H1 (cell line): ENCODE measurements around the gene TRAPPC11. TPM values are rescaled to one million over a fixed set of nuclear protein-coding genes. Genes with fewer than 3 reads are reported as not detected.

Experiments used
- CTCF ChIA-PET: fragments of 300-600 bp; sonication (Branson Sonifier 250); formaldehyde crosslinking; loops from one replicate; lab custom pipeline; 2021; ENCODE audit not compliant: partially characterized antibody; lab: Charles Lee
- POLR2A ChIA-PET: fragments of 300-600 bp; sonication (Branson Sonifier 250); formaldehyde crosslinking; loops from one replicate; lab custom pipeline; 2021; ENCODE audit warnings: inconsistent platforms; ENCODE audit not compliant: partially characterized antibody; lab: Charles Lee
- DNase-seq, 2 experiments: peaks; one replicate each; pipeline versions ENCODE4 v3.0.0 to v3.0.0-alpha.2; 2010 to 2022; ENCODE audit warnings: low spot score in 2 of 2, low read depth in 1 of 2, mixed read lengths in 1 of 2
- FAIRE-seq: peaks from 2 replicates; lab custom pipeline; 2011; peaks lifted over from hg19 to GRCh38; lab: Jason Lieb, UNC
- H2AFZ ChIP-seq: 2 replicates; pipeline ENCODE4 v1.8.1; 2012; ENCODE audit warnings: low read length, inconsistent platforms
- H2AK5ac ChIP-seq: 2 replicates; pipeline ENCODE4 v1.6.1; 2013; ENCODE audit warnings: low read depth, low read length
- H2BK120ac ChIP-seq: replicated peaks from 2 replicates; pipeline ENCODE3; 2013; ENCODE audit warnings: low read depth, low read length, inconsistent platforms
- H2BK12ac ChIP-seq: 2 replicates; pipeline ENCODE4 v1.6.1; 2013; ENCODE audit warnings: low read depth, low read length
- H2BK15ac ChIP-seq: 2 replicates; pipeline ENCODE4 v1.6.1; 2013; ENCODE audit warnings: low read length
- H2BK20ac ChIP-seq: 2 replicates; pipeline ENCODE4 v1.6.1; 2013; ENCODE audit warnings: low read length
- H2BK5ac ChIP-seq: 2 replicates; pipeline ENCODE4 v1.6.1; 2013; ENCODE audit warnings: low read depth, low read length
- H3K14ac ChIP-seq: 2 replicates; pipeline ENCODE4 v1.6.1; 2013; ENCODE audit warnings: inconsistent platforms; ENCODE audit not compliant: insufficient read length
- H3K18ac ChIP-seq: 2 replicates; pipeline ENCODE4 v1.6.1; 2013; ENCODE audit warnings: low read length; ENCODE audit errors: extremely low read depth
- H3K23ac ChIP-seq: 2 replicates; pipeline ENCODE4 v1.6.1; 2013; ENCODE audit warnings: inconsistent platforms; ENCODE audit not compliant: insufficient read length
- H3K23me2 ChIP-seq: 2 replicates; pipeline ENCODE4 v1.6.1; 2013; ENCODE audit warnings: low read depth, low read length
- H3K27ac ChIP-seq: 2 replicates; pipeline ENCODE4 v1.6.1; 2011; ENCODE audit warnings: low read depth, low read length, inconsistent platforms
- H3K27me3 ChIP-seq, 4 experiments: replicated peaks in 1 of 4; 1 replicate in 1 of 4; 2 replicates in 3 of 4; pipeline versions ENCODE4 v1.6.1 to v1.8.1; 2011 to 2013; ENCODE audit warnings: low read length in 3 of 4, mild to moderate bottlenecking in 3 of 4, inconsistent platforms in 2 of 4, mixed read lengths in 2 of 4, moderate library complexity in 1 of 4; ENCODE audit not compliant: control insufficient read depth in 3 of 4, insufficient read depth in 3 of 4; ENCODE audit errors: extremely low read depth in 1 of 4
- H3K36me3 ChIP-seq, 4 experiments: 2 replicates each; pipeline versions ENCODE4 v1.6.1 to v1.8.1; 2011 to 2013; ENCODE audit warnings: mild to moderate bottlenecking in 4 of 4, low read length in 3 of 4, moderate library complexity in 2 of 4, control low read depth in 1 of 4, inconsistent platforms in 1 of 4; ENCODE audit not compliant: insufficient read depth in 4 of 4, control insufficient read depth in 2 of 4
- H3K4ac ChIP-seq: replicated peaks from 2 replicates; pipeline ENCODE3; 2013; ENCODE audit warnings: low read length, low read depth, mixed read lengths, inconsistent platforms; ENCODE audit not compliant: insufficient read length
- H3K4me1 ChIP-seq, 4 experiments: replicated peaks in 1 of 4; 1 replicate in 1 of 4; 2 replicates in 3 of 4; pipeline versions ENCODE4 v1.6.1 to v1.8.1; 2011 to 2013; ENCODE audit warnings: low read length in 3 of 4, inconsistent platforms in 2 of 4, mixed read lengths in 1 of 4; ENCODE audit not compliant: insufficient read depth in 4 of 4, control insufficient read depth in 3 of 4
- H3K4me2 ChIP-seq, 2 experiments: 2 replicates each; pipeline versions ENCODE4 v1.6.1 to v1.8.1; 2011 to 2013; ENCODE audit warnings: low read depth in 2 of 2, low read length in 2 of 2, control low read depth in 1 of 2, inconsistent platforms in 1 of 2, mild to moderate bottlenecking in 1 of 2; ENCODE audit not compliant: insufficient read depth in 1 of 2
- H3K4me3 ChIP-seq, 4 experiments: fragments of 200-600, 300-600 bp in 1 of 4; sonication (generic), shearing (Covaris generic), sonication (Bioruptor Twin) in 1 of 4; 2 replicates each; pipeline versions ENCODE4 v1.5.1 to v1.8.1; 2011 to 2016; ENCODE audit warnings: low read length in 4 of 4, low read depth in 3 of 4, control low read depth in 2 of 4, inconsistent platforms in 2 of 4, mild to moderate bottlenecking in 2 of 4, mixed read lengths in 1 of 4, moderate library complexity in 1 of 4; ENCODE audit not compliant: insufficient read depth in 2 of 4; ENCODE audit errors: extremely low read depth in 1 of 4
- H3K56ac ChIP-seq: replicated peaks from 2 replicates; pipeline ENCODE3; 2013; ENCODE audit warnings: low read depth, mild to moderate bottlenecking, mixed read lengths, low read length, inconsistent platforms; ENCODE audit not compliant: insufficient read length
- H3K79me1 ChIP-seq: 2 replicates; pipeline ENCODE4 v1.6.1; 2013; ENCODE audit warnings: low read depth, low read length, control low read depth
- H3K79me2 ChIP-seq, 2 experiments: 2 replicates each; pipeline versions ENCODE4 v1.6.1 to v1.8.1; 2012 to 2013; ENCODE audit warnings: low read length in 2 of 2, mild to moderate bottlenecking in 2 of 2, inconsistent platforms in 1 of 2; ENCODE audit not compliant: insufficient read depth in 2 of 2, control insufficient read depth in 1 of 2
- H3K9ac ChIP-seq, 4 experiments: replicated peaks in 1 of 4; 1 replicate in 1 of 4; 2 replicates in 3 of 4; pipeline versions ENCODE4 v1.6.1 to v1.8.1; 2011 to 2013; ENCODE audit warnings: low read depth in 3 of 4, low read length in 3 of 4, control low read depth in 2 of 4, mild to moderate bottlenecking in 2 of 4, moderate library complexity in 2 of 4, inconsistent platforms in 1 of 4; ENCODE audit errors: extremely low read depth in 1 of 4
- H3K9me3 ChIP-seq, 2 experiments: 2 replicates each; pipeline versions ENCODE4 v1.6.1 to v1.8.1; 2012 to 2013; ENCODE audit warnings: mild to moderate bottlenecking in 2 of 2, moderate library complexity in 2 of 2, control low read depth in 1 of 2, inconsistent platforms in 1 of 2, low read depth in 1 of 2, low read length in 1 of 2, mixed read lengths in 1 of 2; ENCODE audit not compliant: insufficient read depth in 2 of 2
- H4K20me1 ChIP-seq, 2 experiments: replicated peaks in 1 of 2; 2 replicates each; pipeline versions ENCODE3 to v1.8.1; 2011 to 2013; ENCODE audit warnings: inconsistent platforms in 2 of 2, low read length in 2 of 2, mild to moderate bottlenecking in 1 of 2; ENCODE audit not compliant: insufficient read depth in 2 of 2, control insufficient read depth in 1 of 2
- H4K5ac ChIP-seq: 2 replicates; pipeline ENCODE4 v1.6.1; 2013; ENCODE audit warnings: low read length, low read depth, mixed read lengths, inconsistent platforms; ENCODE audit not compliant: insufficient read length
- H4K8ac ChIP-seq: 2 replicates; pipeline ENCODE4 v1.8.0; 2013; ENCODE audit warnings: mild to moderate bottlenecking, moderate library complexity, low read length, inconsistent platforms; ENCODE audit not compliant: insufficient read depth; ENCODE audit errors: extremely low read depth
- H4K91ac ChIP-seq: replicated peaks from 2 replicates; pipeline ENCODE3; 2013; ENCODE audit warnings: low read length, mixed read lengths, inconsistent platforms; ENCODE audit not compliant: insufficient read length
- E2F6 ChIP-seq: IDR thresholded peaks from 2 replicates; pipeline ENCODE4 v1.6.1; 2012; ENCODE audit warnings: inconsistent platforms
- SP1 ChIP-seq: IDR thresholded peaks from 2 replicates; pipeline ENCODE4 v1.6.1; 2011; ENCODE audit warnings: low read depth, low read length
- WGBS, 2 experiments: shearing (Covaris generic) in 1 of 2; methylation state at CpG; one replicate each; pipeline versions ENCODE4 v1.1.6 to v1.1.7; 2013 to 2015; ENCODE audit warnings: low lambda C conversion rate in 2 of 2, mixed read lengths in 2 of 2, inconsistent platforms in 1 of 2, low coverage in 1 of 2, missing lambda C conversion rate in 1 of 2; ENCODE audit not compliant: insufficient replicate concordance in 2 of 2, insufficient coverage in 1 of 2, insufficient read length in 1 of 2; ENCODE audit errors: extremely low coverage in 1 of 2, missing lambda C conversion rate in 1 of 2; 5-methylcytosine and 5-hydroxymethylcytosine counted together
- polyA plus RNA-seq, 7 experiments: library from polyadenylated mRNA; depleted of rRNA in 3 of 7; stranded (reverse) in 5 of 7; unstranded in 2 of 7; fragments of >200 nt in 5 of 7; fragments of 200-250 nt in 2 of 7; gene quantifications; 1 replicate in 5 of 7; 2 replicates in 1 of 7; 4 replicates in 1 of 7; pipeline versions ENCODE4 v1.2.1 to v1.2.3, GENCODE V29; 2011 to 2013; ENCODE audit warnings: missing spikeins in 2 of 7, mixed read lengths in 2 of 7
- total RNA-seq: library from RNA; stranded (reverse); fragmentation: NEBNext Ultra II Directional; extraction: Animal tissue kit (Norgen Biotek cat#: 25700); gene quantifications from 2 replicates; pipeline ENCODE4 v1.2.1, GENCODE V29; 2021

TRAPPC11 gene
- total and polyA plus RNA-seq, 2 of the 8 experiments (the other 6 are each of a cell fraction or from before 2014, with no cell fraction given): 19.2 to 25.9 TPM

GRCh38 chr4:183617075-183617474 lies 42.0 kb upstream of the TRAPPC11 start:
- ChIA-PET POLR2A (no interaction called here), CTCF (interaction anchor here (2.2 kb wide), 1 partner anchor 39 kb away, joined by 5 read pairs; no protein-coding TSS in a partner anchor)
- Histone ChIP-seq H2AFZ (no peak overlapping the region), H3K27ac (no peak overlapping the region), H2BK120ac (no peak overlapping the region), H3K4me1 (no peaks in the 10 kb centered on the region), H2BK15ac (no peak overlapping the region), H3K4ac (no peak overlapping the region), H4K8ac (no peak overlapping the region), H3K14ac (no peak overlapping the region), H3K9ac (no peak overlapping the region), H2AK5ac (no peak overlapping the region), H3K4me2 (no peak overlapping the region), H3K36me3 (no peaks in the 10 kb centered on the region), H3K23ac (no peak overlapping the region), H2BK5ac (no peak overlapping the region), H4K5ac (no peak overlapping the region), H3K79me1 (no peaks in the 10 kb centered on the region), H3K27me3 (no peaks in the 10 kb centered on the region), H3K18ac (no peak overlapping the region), H2BK20ac (no peak overlapping the region), H4K91ac (no peak overlapping the region), H4K20me1 (no peaks in the 10 kb centered on the region), H3K56ac (no peak overlapping the region), H3K79me2 (no peaks in the 10 kb centered on the region), H3K4me3 (no peak overlapping the region), H2BK12ac (no peak overlapping the region), H3K9me3 (no peaks in the 10 kb centered on the region), H3K23me2 (no peaks in the 10 kb centered on the region)
- DNase-seq (no peak), FAIRE-seq (no peak)
- TF ChIP-seq E2F6 (no peak), SP1 (no peak)
- WGBS, 2 experiments: 100% methylated on average over 2 of the region's 2 CpGs; no CpG with 5 or more reads in 1 of the 2 experiments
